Stimulated activated CD8-positive, alpha-beta memory T cell treated with anti-CD3 and anti-CD28 coated beads, Interleukin-15, amount 100 ng/mL, for 4 hours (primary cell): ENCODE measurements around the gene HOGA1.
"Not testable (repeated sequence)": the region's sequence is repeated elsewhere in the genome, so short reads cannot be mapped to it uniquely, and the experiment has no call there.

Experiments used
- DNase-seq, 2 donors: peaks; one replicate each; pipeline ENCODE4 v3.0.0-alpha.2; 2020; ENCODE audit warnings: low read depth in 2 of 2

The HOGA1 gene

GRCh38 chr10:97554336-97554735 is 29.9 kb upstream of the HOGA1 start:
- DNase-seq: not testable (repeated sequence)

- not testable (repeated sequence) for DNase-seq
These were observed 28.6 kb upstream of the HOGA1 start for GRCh38 chr10:97555541-97555940.

DNA sequence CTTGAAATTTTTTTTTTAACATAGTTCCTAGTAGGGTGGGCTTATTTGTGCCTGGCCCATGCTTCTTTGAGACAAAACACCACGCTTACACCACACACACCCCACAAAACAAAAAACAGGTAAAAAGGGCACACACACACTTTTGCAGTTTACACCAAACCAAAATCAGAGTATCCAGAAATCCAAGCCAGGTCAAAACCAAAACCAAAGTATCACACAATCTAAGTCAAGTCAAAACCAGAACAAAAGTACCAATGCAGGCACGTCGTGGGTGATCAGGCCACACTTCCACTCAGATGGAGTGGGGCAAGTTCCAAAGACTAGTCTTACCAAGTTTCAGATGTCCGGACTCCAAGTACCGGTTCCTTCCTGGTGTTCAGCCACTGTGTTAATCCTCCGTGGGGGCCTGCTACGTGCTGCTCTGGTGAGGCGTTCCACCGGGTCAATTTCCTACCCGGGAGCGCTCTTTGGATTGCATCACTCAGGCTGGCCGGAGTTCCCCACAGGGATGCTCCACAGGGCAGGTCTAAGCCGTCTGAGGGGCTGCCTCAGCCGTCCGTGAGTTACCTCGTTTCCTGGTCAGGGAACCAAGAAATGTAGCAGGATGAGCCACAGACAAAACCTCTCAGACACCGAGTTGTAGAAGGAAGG is 23.3 kb upstream of the HOGA1 start:
- not testable (repeated sequence) for DNase-seq

DNA sequence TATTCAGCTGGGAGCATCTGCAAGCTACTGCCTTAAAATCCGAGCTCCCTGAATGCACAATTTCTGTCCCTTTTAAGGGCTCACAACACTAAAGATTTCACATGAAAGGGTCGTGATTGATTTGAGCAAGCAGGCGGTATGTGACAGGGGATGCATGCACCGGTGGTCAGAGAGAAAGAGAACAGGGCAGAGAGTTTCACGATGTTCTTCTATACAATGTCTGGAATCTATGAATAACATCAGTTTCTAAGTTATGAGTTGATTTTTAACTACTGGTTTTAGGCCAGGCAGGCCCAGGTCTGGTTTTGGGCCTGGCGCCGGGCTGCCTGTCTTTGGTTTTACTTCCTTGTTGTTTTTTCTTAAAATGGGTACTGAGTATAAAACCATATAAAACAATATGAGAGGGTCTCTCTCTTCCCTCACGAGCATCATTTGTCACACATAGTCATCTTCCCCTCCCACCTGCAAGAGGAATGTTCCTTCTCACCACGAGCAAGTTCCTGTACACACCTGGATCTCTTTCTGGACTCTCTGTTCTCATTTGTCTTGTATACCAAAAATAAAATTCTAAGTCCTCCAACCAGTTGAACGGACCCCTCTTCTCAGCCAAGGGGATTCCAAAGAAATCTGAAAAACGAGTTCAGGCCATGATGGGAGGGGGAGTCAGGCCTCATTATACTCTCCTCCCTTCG is 22.7 kb upstream of the HOGA1 start:
- not testable (repeated sequence) for DNase-seq

GRCh38 chr10:97562329-97562728 is 21.9 kb upstream of the HOGA1 start:
- not testable (repeated sequence) for DNase-seq

DNA sequence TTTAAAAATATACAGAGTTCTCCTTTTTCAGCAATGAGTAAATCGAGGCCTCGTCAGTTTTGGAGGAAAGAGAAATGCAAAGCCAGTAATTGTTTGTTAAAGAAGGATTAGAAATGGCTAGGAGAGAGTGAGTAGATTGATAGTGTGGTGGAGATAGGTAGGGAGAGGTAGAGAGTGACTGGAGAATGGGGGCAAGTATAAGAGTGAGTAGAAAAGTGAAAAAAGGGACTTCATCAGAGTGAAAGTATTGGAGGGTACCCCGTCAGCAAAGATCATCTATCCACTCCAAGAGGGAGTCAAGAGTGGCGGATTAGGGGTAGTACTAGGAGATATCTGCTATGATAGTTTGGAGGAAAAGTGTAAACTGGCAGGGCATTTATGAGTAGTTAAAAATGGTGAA is 20.9 kb upstream of the HOGA1 start:
- DNase-seq: no peak

DNA sequence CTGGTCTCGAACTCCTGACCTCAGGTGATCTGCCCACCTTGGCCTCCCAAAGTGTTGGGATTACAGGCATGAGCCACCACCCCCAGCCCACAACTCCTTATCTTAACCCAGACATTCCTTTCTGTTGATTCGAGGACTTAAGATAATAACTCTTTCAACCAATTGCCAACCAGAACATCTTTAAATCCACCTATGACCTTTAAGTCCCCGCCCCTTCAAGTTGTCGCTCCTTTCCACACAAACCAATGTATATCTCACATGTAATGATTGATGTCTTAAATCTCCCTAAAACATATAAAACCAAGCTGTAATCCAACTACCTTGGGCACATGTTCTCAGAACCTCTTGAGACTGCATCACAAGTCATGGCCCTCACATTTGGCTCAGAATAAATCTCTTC is 19.4 kb upstream of the HOGA1 start:
- no peak for DNase-seq

- DNase-seq: no peak
These were observed 17.7 kb upstream of the HOGA1 start for GRCh38 chr10:97566336-97566996.

- DNase-seq: no peak
These were observed 16.3 kb upstream of the HOGA1 start for GRCh38 chr10:97567891-97568290.

DNA sequence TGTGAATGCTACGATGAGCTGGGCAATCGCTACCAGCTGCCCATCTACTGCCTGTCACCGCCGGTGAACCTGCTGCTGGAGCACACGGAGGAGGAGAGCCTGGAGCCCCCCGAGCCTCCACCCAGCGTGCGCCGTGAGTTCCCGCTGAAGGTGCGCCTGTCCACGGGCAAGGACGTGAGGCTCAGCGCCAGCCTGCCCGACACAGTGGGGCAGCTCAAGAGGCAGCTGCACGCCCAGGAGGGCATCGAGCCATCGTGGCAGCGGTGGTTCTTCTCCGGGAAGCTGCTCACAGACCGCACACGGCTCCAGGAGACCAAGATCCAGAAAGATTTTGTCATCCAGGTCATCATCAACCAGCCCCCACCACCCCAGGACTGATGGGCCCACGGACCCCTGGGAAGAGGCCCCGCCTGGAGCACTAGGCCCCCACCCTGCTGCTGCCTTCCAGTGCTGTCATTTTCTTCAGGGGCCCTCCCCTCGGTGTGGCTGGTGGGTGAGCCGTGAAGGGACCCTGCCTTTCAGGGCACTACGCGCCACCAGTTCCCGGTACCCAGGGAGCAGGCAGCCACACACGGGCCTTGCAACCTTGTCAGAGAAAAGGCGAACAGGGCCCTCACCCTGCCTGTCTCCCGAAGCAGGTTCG is 13.9 kb upstream of the HOGA1 start:
- no peak for DNase-seq

- no peak for DNase-seq
These were observed 13.3 kb upstream of the HOGA1 start for GRCh38 chr10:97570789-97571471.

DNA sequence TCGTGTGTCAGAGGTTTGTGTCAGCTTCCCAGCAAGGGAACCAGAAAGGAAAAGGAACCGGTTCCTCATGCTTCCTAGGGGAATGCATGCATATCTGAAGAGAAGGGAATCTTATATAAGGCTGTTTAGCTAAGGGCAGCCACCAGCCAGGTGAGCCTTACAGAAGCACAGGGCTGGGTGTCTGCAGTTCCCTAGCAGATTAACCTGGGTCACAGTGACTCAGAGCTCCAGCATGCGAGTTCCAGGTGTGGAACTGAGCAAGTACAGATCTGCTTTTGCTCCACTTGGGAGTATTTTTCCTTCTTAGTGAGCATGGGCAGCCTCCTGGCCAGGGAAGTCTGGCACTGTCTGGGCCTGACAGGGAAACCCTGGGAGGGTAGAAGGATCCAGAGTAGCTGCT is 12.6 kb upstream of the HOGA1 start:
- no peak for DNase-seq

GRCh38 chr10:97572214-97572989 is 11.8 kb upstream of the HOGA1 start, which contains the start of gene ANKRD2:
ANKRD2 (plus strand) TSS chr10:97572779; CDS start chr10:97572789, 10 bp downstream.
- DNase-seq: no peak

- no peak for DNase-seq
These were observed 11.2 kb upstream of the HOGA1 start for GRCh38 chr10:97573021-97573420.

GRCh38 chr10:97573672-97574071 is 10.5 kb upstream of the HOGA1 start:
- no peak for DNase-seq

DNA sequence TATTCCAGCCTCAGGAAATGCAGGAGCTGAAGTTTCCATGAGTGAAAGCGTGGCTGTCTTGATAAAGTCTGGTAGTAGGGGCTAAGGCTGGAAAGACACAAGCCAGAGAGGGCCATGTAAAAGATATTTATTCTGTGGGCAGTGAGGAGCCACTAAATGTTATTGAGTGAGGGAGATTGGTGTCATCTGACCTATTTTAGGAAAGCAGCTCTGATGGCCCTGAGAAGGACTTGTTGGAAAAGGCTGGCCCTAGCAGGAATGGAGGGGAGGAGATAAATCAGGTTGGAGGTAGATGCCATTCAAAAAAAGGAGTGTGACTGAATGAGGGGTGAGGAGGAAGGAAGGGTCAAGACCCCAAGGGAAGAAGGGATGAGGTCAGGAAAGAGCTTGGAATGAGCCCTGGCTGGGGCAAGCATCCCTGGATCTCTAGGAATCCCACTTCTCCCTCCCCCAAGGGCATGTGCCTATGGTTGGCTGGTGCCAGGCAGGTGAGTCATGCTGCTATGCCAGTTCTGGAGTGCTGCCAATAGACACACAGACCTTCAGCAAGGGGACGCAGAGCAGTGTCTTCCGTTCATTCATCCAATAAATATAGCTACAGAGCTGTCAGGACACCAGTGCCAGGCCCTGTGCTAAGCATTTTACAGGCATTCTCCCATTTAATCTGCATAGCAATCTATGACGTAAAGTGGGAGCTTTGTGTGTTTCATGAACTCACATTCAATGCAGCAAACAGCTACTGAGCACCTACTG is 9.6 kb upstream of the HOGA1 start:
- DNase-seq: no peak

DNA sequence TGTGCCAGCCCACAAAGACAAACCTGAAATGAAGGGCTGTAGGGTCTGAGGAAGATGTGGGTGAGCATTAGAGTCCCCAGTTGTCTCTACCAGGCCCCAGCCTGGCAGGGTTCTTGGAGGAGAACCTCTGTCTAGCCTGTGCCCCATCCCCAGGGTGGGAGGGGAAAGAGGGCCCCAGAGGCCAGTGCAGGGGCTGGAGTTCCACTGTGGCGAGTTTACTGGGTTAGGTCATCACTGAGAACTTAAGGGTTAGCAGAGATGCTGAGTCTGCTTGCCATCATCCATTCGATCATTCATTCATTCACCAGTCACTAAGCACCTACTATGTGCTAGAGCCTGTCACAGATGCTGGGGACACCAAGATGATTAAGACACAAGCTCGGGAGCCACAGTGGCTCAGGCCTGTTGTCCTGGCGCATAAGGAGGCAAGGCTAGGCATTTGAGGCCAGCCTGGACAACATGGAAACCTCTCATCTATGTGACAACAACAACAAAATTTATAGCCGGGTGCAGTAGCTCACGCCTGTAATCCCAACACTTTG is 9.0 kb upstream of the HOGA1 start:
- no peak for DNase-seq

GRCh38 chr10:97576487-97576886 is 7.7 kb upstream of the HOGA1 start:
- not testable (repeated sequence) for DNase-seq

GRCh38 chr10:97577701-97578100 is 6.5 kb upstream of the HOGA1 start:
- no peak for DNase-seq
